HG03460 (cell line): ENCODE measurements around the gene GNPAT.
"Not testable (repeated sequence)": the region's sequence is repeated elsewhere in the genome, so short reads cannot be mapped to it uniquely, and the experiment has no call there.

Source experiments
- ATAC-seq: cut with Tn5 transposase; IDR thresholded peaks from one replicate; pipeline ENCODE4 v1.9.1; 2021; ENCODE audit not compliant: unreplicated experiment

GNPAT gene

DNA sequence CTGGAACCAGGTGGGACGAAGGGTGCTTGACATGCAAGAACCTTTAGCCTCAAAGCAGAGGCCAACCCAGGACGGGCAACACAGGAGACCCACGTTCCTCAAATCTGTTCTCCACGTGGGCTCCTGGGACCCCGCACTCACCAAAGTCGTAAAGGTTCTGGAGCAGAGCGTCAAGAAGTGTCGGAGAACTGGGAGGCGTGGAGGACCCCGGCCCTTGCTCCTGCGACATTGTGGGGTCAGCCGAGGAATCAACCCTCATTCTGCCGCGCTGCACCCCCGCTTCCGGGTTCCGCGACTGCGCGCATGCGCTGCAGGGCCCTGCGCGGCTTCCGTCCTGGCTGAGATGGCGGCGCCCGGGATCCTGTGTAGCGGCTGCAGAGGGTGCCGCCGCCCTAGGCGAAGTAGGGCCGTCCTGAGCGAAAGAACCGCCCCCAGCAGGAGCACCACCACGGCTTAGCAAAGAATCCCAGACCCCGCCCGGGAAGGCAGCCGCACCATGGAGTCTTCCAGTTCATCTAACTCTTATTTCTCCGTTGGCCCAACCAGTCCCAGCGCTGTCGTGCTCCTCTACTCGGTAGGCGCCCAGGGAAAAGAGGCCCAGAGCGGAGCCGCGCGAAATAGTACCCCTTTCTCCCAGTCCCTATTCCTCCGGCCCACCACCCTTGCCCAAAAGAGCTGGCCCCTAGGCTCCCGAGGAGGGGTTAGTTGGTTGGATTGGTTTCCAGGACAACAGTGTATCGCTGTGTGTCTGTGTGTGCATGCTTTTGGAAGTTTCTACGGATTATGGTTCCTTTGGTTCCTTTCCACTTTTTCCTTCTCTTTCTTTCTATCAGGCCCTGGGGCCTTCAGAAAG lies at the start of gene GNPAT:
GNPAT (plus strand) TSS at position 330 of the 853 bp plus-strand sequence; CDS start at position 497, 167 bp downstream.
- peak; percentile 95 for ATAC-seq

GRCh38 chr1:231192620-231193163 lies 48.3 kb upstream of the GNPAT start:
- no peak for ATAC-seq

DNA sequence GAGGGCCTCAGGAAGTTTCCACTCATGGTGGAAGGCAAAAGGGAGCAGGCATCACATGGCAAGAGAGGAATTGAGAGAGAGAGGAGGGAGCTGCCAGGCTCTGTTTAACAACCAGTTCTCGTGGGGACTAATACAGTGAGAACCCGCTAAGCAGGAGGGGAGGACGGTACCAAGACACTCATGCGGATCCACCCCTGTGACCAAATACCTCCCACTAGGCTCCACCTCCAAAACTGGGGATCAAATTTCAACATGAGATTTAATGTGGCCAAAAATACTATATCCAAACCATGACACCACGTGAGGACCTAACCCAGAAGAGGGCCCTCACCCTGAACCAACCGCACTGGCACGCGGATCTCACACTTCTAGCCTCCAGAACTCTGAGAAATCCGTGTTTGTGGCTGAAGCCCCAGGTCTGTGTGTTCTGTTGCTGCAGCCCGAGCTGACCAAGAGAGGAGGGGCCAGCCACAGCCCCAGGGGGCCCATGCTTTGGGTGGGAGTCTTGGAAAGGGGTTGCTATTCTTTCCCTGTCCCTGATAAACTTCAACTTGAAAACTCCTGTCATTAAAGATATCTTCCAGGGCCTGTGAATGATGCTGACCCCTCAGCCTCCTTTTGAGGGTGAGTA lies 47.2 kb upstream of the GNPAT start:
- ATAC-seq = no peak

- no peak for ATAC-seq
These were observed 46.6 kb upstream of the GNPAT start for GRCh38 chr1:231194476-231194842.

DNA sequence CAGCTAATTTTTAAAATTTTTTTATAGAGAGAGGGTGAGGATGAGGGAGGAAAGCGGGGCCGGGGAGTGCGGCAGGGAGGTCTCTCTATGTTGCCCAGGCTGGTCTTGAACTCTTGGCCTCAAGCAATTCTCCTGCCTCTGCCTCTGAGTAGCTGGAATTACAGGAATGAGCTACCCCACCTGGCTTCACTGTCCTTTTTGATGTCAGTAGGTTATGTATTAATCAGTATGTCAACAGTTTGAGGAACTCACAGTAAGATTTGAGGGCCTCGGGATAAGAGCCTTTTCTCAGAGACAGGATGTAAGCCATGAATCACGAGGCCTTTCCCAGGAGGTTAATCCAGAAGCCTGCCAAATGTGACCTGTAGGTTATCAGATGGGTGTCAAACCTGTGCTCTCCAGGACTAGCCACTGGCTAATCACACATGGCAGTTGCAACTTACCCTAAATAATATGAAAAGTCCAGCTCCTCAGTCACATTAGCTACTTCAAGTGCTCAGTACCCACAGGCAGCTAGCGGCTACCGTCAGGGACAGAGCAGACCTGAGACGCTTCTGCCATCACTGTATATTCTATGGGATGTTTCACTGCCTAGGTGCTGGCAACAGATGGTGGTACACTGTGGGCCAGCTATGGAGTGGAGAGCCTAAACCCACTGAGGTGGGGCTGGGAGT lies 46.0 kb upstream of the GNPAT start:
- no peak for ATAC-seq

- ATAC-seq = no peak
These were observed 44.7 kb upstream of the GNPAT start for GRCh38 chr1:231196307-231196706.

GRCh38 chr1:231196728-231197127 lies 44.3 kb upstream of the GNPAT start:
- ATAC-seq = no peak

DNA sequence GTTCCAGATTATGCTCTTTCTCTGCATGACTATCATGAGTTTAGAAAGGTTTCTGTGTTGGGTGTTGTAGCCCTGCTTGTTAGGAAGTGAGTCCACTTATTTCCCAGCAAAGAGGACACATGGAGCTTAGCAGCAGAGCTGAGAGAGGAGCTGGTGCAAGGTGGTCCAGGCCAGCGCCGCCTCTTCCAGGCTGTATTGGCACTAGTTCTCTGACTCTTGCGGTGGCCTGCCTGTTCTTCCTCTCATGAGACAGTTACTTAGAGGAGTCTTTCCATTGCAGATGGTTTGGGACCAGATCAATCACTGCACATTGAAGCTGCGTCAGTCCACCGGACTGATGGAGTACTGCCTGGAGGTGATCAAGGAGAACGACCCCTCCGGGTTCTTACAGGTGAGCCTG lies 41.1 kb upstream of the GNPAT start:
- ATAC-seq = no peak

- no peak for ATAC-seq
These were observed 40.5 kb upstream of the GNPAT start for GRCh38 chr1:231200388-231201031.

DNA sequence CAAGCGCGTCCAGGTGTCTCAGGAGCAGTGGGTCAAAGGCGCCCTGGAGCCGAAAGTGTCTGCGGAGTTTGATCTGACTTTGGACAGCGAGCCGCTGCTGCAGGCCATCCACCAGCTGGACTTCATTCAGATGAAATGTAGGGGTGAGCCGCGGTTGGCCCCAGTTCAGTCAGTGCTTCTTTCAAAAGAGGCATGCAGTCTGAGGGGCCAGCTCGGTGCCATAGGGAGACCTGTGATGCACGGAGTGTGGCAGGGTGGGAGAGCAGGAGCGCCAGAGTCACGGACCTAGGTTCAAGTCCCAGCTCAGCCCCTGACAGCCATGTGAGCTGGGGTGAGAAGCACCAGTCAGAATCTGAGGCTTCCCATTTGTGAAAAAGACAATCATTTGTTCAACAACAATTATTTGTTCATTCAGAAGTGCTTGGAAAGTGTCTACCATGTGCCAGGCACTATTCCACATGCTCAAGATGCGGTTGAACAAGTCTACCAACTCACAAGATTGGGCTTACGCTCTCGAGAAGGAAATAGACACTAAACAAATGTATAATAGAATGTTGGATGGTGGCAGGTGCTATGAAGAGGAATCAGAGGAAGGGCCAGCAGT lies 39.5 kb upstream of the GNPAT start:
- no peak for ATAC-seq

DNA sequence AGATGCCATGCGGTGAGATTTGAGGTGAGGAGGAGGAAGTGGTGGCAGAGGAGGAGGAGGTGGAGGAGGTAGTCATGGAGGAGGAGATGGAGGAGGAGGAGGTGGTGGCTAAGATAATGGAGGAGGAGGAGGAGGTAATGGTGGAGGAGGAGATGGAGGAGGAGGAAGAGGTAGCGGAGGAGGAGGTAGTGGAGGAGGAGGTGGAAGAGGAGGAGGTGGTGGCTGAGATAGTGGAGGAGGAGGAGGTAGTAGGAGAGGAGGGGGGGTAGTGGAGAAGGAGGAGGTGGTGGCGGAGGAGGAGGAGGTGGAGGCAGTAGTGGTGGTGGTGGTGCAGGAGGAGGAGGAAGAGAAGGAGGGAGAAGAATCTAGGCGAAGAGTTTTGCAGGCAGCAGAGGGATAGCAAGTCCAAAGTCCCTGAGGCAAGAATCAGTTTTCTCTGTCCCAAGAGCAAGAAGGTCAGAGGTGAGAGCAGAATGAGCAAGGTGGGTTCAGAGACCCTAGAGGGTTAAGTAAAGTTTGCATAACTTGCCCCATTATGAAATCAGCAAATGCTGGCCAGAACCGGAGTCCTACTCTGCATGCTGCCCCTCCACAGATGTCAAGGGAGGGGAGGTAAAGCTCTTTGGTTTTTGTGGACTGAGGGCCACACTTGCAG lies 38.9 kb upstream of the GNPAT start:
- ATAC-seq = no peak

GRCh38 chr1:231203259-231204057 lies 37.6 kb upstream of the GNPAT start:
- ATAC-seq = no peak

- no peak for ATAC-seq
These were observed 34.2 kb upstream of the GNPAT start for GRCh38 chr1:231206856-231207255.

- no peak for ATAC-seq
These were observed 33.6 kb upstream of the GNPAT start for GRCh38 chr1:231207437-231207836.

DNA sequence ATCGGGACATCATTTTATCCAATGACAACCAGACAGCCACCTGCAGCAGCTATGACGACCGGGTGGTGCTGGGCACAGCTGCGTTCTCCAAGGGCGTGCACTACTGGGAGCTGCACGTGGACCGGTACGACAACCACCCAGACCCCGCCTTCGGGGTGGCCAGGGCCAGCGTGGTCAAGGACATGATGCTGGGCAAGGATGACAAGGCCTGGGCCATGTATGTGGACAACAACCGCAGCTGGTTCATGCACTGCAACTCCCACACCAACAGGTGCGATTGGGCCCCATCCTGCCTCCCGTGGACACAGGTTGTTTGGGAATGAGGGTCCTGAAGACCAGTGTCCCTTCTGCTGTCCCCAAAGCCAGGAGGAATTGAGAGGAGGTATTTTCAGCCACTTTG lies 32.0 kb upstream of the GNPAT start:
- ATAC-seq = no peak

GRCh38 chr1:231209531-231209930 lies 31.5 kb upstream of the GNPAT start:
- ATAC-seq = no peak

GRCh38 chr1:231210126-231210525 lies 30.9 kb upstream of the GNPAT start:
- ATAC-seq = no peak

DNA sequence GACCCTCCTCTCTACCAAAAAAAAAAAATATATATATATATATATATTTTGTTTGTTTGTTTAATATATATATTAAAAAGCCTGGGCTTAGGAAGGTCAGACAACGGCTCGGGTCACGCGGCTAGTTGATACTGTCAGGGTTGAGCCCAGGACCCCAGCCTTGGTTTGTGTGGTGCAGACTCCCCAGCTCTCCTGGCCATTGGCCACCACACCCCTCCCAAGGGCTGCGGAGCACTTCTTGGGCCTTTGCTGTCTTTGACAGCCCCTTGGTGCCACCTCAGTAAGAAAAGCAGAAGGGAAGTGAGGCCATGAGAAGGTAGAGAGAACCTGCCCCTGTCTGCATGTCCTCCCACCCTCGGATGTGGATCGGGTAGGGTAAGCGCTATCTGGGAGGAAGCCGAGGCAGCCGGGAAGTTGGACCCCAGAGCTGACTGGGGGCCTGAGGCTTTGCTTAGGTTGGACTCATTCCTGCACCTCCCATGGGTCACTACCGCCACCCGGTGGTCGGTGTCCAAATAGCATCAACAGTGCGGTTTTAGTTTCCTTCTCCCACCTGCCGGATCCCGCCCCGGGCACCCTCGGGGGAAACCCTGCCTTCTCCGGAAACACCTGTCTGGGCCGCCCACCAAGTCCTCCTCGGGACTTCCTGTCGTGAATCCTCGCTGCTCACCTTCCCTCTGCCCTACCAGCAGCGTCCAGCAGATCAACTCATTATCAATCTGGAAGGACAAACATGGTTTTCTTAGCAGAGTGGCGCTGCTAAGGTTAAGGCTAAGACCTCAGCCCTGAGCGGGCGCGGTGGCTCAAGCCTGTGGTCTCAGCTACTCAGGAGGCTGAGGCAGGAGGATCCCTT lies 29.8 kb upstream of the GNPAT start:
- ATAC-seq = peak; percentile 89

GRCh38 chr1:231212301-231212700 lies 28.7 kb upstream of the GNPAT start:
- ATAC-seq = not testable (repeated sequence)
